IPS-11a (cell line): Measurements from ENCODE around the gene NARS2.

Source experiments
- H3K4me3 ChIP-seq: one replicate; pipeline ENCODE4 v1.5.1; 2013; ENCODE audit warnings: low read depth, low read length, control low read depth

NARS2 gene

GRCh38 chr11:78417175-78417887 lies 157.3 kb downstream of the NARS2 start, which contains the start of gene GAB2:
Gene GAB2 (minus strand): TSS chr11:78417820. CDS start chr11:78417720, 100 bp downstream.
- peak within 1 kb of the TSS; percentile 69 for H3K4me3 ChIP-seq

- peak overlapping the region; percentile 66 for H3K4me3 ChIP-seq
Measured at GRCh38 chr11:78416285-78417174, 158.1 kb downstream of the NARS2 start.

- H3K4me3 ChIP-seq = no peak overlapping the region
Measured at GRCh38 chr11:78415338-78415737, 159.3 kb downstream of the NARS2 start.

- no peak overlapping the region for H3K4me3 ChIP-seq
Measured at GRCh38 chr11:78414321-78415051, 160.2 kb downstream of the NARS2 start.

GRCh38 chr11:78408619-78409018 lies 166.0 kb downstream of the NARS2 start:
- no peak overlapping the region for H3K4me3 ChIP-seq

GRCh38 chr11:78406568-78407196 lies 168.0 kb downstream of the NARS2 start:
- no peak overlapping the region for H3K4me3 ChIP-seq

GRCh38 chr11:78405805-78406204 lies 168.9 kb downstream of the NARS2 start:
- H3K4me3 ChIP-seq = no peak overlapping the region

GRCh38 chr11:78403781-78404180 lies 170.9 kb downstream of the NARS2 start:
- H3K4me3 ChIP-seq = no peak overlapping the region

- H3K4me3 ChIP-seq = no peak overlapping the region
Measured at GRCh38 chr11:78402847-78403246, 171.8 kb downstream of the NARS2 start.

- H3K4me3 ChIP-seq = no peak overlapping the region
Measured at GRCh38 chr11:78400702-78401101, 174.0 kb downstream of the NARS2 start.

GRCh38 chr11:78400116-78400515 lies 174.5 kb downstream of the NARS2 start:
- no peak overlapping the region for H3K4me3 ChIP-seq

GRCh38 chr11:78399136-78399535 lies 175.5 kb downstream of the NARS2 start:
- no peak overlapping the region for H3K4me3 ChIP-seq

- H3K4me3 ChIP-seq = no peak overlapping the region
Measured at GRCh38 chr11:78398715-78399114, 175.9 kb downstream of the NARS2 start.

GRCh38 chr11:78397398-78397797 lies 177.3 kb downstream of the NARS2 start:
- no peak overlapping the region for H3K4me3 ChIP-seq

- H3K4me3 ChIP-seq = no peak overlapping the region
Measured at GRCh38 chr11:78395597-78395996, 179.1 kb downstream of the NARS2 start.

GRCh38 chr11:78392854-78393253 lies 181.8 kb downstream of the NARS2 start:
- H3K4me3 ChIP-seq = no peak overlapping the region

- H3K4me3 ChIP-seq = no peak overlapping the region
Measured at GRCh38 chr11:78391424-78391823, 183.2 kb downstream of the NARS2 start.

- no peak overlapping the region for H3K4me3 ChIP-seq
Measured at GRCh38 chr11:78390809-78391208, 183.9 kb downstream of the NARS2 start.

- no peak overlapping the region for H3K4me3 ChIP-seq
Measured at GRCh38 chr11:78386215-78386941, 188.3 kb downstream of the NARS2 start.
